ENCODE data around the gene PRAC2. TPM values are rescaled to one million over a fixed set of nuclear protein-coding genes. Genes with fewer than 3 reads are reported as not detected.
A peak's percentile ranks its signal among the peaks of the same experiment; 100 is the strongest.

Gene PRAC2
- total RNA-seq, 1 donor from 2014 or later: not detected

DNA sequence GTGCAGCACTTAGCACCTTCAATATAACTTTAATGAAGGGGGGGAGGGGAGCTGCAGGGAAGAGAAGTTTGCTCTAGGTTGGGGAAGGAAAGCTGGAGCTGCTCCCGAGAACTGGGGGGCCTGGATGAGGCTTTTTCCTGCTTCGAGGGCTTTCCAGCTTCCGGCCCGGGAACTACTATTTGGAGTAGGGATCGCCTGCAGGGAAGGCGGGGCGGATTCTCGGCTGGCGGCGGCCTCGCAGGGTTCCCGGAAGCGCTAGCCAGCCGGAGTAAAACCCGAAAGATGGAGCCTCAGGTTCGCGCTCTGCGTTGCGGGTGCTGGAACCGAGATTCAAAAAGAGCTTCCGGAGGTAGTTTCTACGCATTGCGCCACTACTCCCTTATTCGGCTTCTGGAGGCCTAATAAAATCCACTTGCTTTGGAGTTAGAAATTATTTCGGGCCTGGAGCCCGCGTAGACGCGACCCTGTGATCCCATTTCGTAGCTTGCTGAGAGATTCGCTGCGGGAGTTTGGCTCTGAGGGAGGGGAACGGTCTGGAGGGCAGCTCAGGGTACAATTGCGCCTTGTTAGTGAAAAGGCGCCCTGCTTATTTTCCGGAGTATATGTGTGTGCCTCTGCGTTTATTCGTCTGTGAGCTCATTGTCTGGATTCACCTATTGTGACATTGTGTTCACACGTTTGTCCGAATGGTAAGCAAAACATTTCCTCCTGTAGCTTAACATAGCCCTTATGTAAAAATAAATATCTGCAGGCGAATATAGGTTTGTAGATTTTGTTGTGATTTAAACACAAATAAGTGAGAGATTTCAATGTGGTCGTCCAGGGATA lies 652 bp downstream of the PRAC2 start:
- Histone ChIP-seq H3K4me3 (peak overlapping the region; percentile 22), H3K27me3 (ENCODE audit: low read depth) (peaks cover 100% of the 10 kb centered on the region), H3K9me3 (replicated peaks) (no peaks in the 10 kb centered on the region), H3K36me3 (no peaks in the 10 kb centered on the region), H3K27ac (replicated peaks) (no peak overlapping the region), H3K4me1 (peaks cover 45% of the 10 kb centered on the region)
- no peak for DNase-seq
- TF ChIP-seq, protein P1, sequence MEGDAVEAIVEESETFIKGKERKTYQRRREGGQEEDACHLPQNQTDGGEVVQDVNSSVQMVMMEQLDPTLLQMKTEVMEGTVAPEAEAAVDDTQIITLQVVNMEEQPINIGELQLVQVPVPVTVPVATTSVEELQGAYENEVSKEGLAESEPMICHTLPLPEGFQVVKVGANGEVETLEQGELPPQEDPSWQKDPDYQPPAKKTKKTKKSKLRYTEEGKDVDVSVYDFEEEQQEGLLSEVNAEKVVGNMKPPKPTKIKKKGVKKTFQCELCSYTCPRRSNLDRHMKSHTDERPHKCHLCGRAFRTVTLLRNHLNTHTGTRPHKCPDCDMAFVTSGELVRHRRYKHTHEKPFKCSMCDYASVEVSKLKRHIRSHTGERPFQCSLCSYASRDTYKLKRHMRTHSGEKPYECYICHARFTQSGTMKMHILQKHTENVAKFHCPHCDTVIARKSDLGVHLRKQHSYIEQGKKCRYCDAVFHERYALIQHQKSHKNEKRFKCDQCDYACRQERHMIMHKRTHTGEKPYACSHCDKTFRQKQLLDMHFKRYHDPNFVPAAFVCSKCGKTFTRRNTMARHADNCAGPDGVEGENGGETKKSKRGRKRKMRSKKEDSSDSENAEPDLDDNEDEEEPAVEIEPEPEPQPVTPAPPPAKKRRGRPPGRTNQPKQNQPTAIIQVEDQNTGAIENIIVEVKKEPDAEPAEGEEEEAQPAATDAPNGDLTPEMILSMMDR (IDR thresholded peaks at IDR 0.05; ENCODE audit: borderline replicate concordance): no peak
- intact Hi-C loops (cut with micrococcal nuclease): loop anchor here (1.0 kb wide), 1 partner anchor 68 kb away; no protein-coding TSS in a partner anchor

DNA sequence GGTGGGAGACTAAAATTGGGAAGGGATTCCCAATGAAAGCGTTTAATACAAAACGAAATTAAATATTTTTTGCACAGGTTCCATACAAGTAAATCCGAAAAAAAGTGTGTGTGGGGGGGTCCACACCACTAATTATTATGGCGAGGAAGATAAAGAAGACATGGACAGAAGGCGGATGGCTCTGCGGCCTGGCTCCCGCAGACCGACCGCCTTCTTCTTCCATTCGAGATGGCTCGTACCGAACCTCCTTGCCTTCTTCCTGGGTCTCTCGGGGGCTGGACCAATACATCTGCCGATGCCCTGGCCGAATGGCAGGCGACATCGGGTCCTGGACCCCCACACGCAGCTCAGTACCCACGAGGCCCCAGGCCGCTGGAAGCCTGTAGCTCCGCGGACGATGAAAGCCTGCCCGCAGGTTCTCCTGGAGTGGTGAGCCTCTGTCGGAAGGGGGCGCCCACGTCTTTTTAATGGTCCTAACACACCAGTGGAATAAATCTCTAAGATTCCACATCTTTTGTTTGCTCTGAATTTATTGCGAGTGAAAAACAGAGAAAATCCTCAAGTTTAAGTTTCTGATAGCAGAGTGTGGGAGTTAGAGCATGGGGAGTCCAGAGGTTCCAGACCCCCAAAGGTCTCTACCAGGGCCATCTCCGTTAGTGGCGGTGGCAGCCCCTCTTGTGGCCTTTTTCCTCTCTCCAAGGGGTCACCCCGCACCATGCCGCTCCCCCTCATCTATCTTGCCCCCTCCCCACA lies 1.4 kb downstream of the PRAC2 start:
- H3K4me1 ChIP-seq: peaks cover 45% of the 10 kb centered on the region
- H3K4me3 ChIP-seq: peak overlapping the region; percentile 27
- no peak overlapping the region for H3K27ac ChIP-seq (replicated peaks)
- DNase-seq: peak; percentile 80
- H3K9me3 ChIP-seq (replicated peaks): no peaks in the 10 kb centered on the region
- H3K27me3 ChIP-seq (ENCODE audit: low read depth): peaks cover 100% of the 10 kb centered on the region
- intact Hi-C loops (cut with micrococcal nuclease): loop anchor here (1.0 kb wide), 1 partner anchor 67 kb away; no protein-coding TSS in a partner anchor
- H3K36me3 ChIP-seq: no peaks in the 10 kb centered on the region
- TF ChIP-seq, protein P1 (IDR thresholded peaks at IDR 0.05; ENCODE audit: borderline replicate concordance): peak; percentile 77

DNA sequence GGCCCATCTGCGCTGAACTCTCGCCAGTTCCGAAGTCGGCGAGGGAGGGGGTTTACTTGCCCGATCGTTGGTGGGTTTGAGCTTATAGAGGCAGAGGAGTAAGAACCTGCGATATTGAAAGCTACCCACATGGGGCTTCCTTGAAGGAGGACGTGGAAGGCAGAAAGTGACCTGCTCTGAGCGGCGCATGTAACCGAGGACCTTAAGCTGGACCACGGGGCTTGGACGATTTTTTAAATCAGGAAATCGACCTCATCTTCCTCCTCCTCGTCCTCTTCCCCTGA lies 2.0 kb downstream of the PRAC2 start:
- H3K27me3 ChIP-seq (ENCODE audit: low read depth): peaks cover 100% of the 10 kb centered on the region
- H3K4me1 ChIP-seq: peaks cover 42% of the 10 kb centered on the region
- H3K36me3 ChIP-seq: no peaks in the 10 kb centered on the region
- intact Hi-C loops (cut with micrococcal nuclease): no loop called here
- H3K27ac ChIP-seq (replicated peaks): no peak overlapping the region
- TF ChIP-seq, protein P1 (IDR thresholded peaks at IDR 0.05; ENCODE audit: borderline replicate concordance): no peak
- H3K9me3 ChIP-seq (replicated peaks): no peaks in the 10 kb centered on the region
- H3K4me3 ChIP-seq: peak overlapping the region; percentile 23
- DNase-seq: no peak

DNA sequence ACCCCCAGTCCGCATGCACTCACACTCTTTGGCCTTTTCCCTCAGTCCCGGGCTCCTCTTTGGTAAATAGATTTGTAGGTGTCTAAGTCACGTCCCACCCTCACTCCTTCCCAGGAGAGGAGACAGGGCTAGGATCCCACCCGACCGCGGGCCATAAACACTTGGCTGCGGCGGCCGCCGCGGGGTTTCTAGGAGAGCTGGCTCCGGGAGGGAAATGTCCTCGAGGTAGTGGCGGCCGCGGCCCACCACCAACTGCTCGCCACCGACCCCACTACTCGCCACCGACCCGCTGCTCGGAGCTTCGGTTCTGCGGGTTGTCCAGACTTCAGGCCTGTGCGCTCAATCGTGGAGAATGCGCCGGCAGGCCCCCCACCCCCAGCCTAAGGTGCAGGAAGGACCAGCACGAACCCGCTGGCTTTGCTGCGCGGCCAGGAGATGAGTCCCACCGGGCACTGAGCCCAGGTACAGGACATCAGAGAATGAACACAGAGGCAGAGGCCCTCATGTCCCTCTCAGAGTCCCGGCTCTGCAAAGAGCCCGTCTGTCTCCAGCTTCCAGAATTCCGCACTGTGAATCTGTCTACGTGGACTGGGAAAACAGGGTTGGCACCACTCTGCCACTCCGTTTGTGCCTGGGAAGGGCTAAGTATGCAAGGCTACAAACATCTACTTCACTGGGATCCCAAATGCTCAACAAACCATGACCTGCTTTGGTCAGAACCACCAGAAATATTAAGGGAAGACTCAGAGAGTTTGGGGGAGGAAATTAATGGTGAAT lies 2.5 kb downstream of the PRAC2 start:
- no peaks in the 10 kb centered on the region for H3K9me3 ChIP-seq (replicated peaks)
- intact Hi-C loops (cut with micrococcal nuclease): no loop called here
- H3K36me3 ChIP-seq: no peaks in the 10 kb centered on the region
- TF ChIP-seq, protein P1 (IDR thresholded peaks at IDR 0.05; ENCODE audit: borderline replicate concordance): no peak
- no peak overlapping the region for H3K27ac ChIP-seq (replicated peaks)
- peak overlapping the region; percentile 23 for H3K4me3 ChIP-seq
- peaks cover 42% of the 10 kb centered on the region for H3K4me1 ChIP-seq
- peaks cover 100% of the 10 kb centered on the region for H3K27me3 ChIP-seq (ENCODE audit: low read depth)
- no peak for DNase-seq

All from left ventricle myocardium inferior (tissue), 1 donor.